Measurements from ENCODE around the gene FRMPD2.
"Not testable (repeated sequence)": the region's sequence is repeated elsewhere in the genome, so short reads cannot be mapped to it uniquely, and the experiment has no call there.

FRMPD2 gene

GRCh38 chr10:48205918-48206317 lies 68.6 kb downstream of the FRMPD2 start:
- H3K4me3 ChIP-seq (ENCODE audit: low read length): no peak overlapping the region
- no peak for TF ChIP-seq ZNF274 (IDR thresholded peaks at IDR 0.05; ENCODE audit: low read depth, low read length)

GRCh38 chr10:48199580-48200377 lies 74.7 kb downstream of the FRMPD2 start:
- no peak for TF ChIP-seq ZNF274 (IDR thresholded peaks at IDR 0.05; ENCODE audit: low read depth, low read length)
- H3K4me3 ChIP-seq (ENCODE audit: low read length): no peak overlapping the region

DNA sequence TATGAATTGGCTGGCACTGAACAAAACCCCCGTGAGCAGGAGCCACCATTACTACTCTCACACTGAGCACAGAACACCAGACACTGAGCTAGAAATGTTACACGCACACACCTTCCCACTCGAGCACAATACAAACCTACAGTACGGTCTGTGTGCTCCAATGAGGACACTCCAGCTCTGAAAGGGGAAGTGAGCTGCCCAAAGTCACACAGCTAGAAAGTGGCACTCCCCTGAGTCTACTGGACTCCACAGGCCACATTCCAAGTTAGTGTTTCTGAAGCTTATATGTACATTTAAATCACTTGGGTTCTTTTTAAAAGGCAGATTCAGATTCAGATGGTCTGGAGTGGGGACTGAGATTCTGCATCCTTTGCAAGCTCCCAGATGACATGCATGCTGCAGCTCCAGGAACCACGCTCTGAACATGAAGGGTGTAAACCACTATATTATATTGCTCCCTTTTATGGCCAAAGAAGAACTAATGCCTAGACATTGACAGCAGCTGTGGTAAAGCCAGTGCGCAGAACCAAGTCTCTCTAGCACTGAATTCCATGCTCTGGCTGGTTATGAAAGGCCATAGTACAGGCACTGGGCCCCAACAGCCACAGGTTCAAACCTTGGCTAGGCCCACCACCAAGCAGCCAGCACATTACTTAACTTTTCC lies 77.1 kb downstream of the FRMPD2 start:
- H3K4me3 ChIP-seq (ENCODE audit: low read length): no peak overlapping the region
- TF ChIP-seq ZNF274 (IDR thresholded peaks at IDR 0.05; ENCODE audit: low read depth, low read length): no peak

GRCh38 chr10:48195803-48196202 lies 78.7 kb downstream of the FRMPD2 start:
- TF ChIP-seq ZNF274 (IDR thresholded peaks at IDR 0.05; ENCODE audit: low read depth, low read length): no peak
- no peak overlapping the region for H3K4me3 ChIP-seq (ENCODE audit: low read length)

GRCh38 chr10:48194830-48195229 lies 79.7 kb downstream of the FRMPD2 start:
- TF ChIP-seq ZNF274 (IDR thresholded peaks at IDR 0.05; ENCODE audit: low read depth, low read length): no peak
- H3K4me3 ChIP-seq (ENCODE audit: low read length): no peak overlapping the region

DNA sequence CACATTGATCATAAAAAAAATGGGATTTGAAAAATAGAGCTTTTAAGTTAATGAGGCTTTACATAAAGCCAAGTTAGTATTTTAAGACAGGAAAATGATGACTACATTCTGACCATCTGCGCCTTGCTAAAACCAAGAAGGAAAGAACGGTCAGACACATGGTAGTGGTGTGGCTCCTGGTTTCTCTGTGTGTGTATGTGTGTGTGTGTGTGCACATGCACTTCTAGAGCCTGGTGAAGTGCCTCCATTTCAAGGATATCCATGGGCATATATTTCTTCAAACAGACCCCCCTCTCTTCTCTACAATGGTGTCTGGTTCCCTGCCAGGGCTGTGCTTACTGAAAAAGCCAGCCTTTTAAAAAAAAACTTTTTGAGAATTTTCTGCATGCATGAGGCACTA lies 80.9 kb downstream of the FRMPD2 start:
- TF ChIP-seq ZNF274 (IDR thresholded peaks at IDR 0.05; ENCODE audit: low read depth, low read length): no peak
- no peak overlapping the region for H3K4me3 ChIP-seq (ENCODE audit: low read length)

- no peak for TF ChIP-seq ZNF274 (IDR thresholded peaks at IDR 0.05; ENCODE audit: low read depth, low read length)
- no peak overlapping the region for H3K4me3 ChIP-seq (ENCODE audit: low read length)
Measured at GRCh38 chr10:48192881-48193450, 81.5 kb downstream of the FRMPD2 start.

DNA sequence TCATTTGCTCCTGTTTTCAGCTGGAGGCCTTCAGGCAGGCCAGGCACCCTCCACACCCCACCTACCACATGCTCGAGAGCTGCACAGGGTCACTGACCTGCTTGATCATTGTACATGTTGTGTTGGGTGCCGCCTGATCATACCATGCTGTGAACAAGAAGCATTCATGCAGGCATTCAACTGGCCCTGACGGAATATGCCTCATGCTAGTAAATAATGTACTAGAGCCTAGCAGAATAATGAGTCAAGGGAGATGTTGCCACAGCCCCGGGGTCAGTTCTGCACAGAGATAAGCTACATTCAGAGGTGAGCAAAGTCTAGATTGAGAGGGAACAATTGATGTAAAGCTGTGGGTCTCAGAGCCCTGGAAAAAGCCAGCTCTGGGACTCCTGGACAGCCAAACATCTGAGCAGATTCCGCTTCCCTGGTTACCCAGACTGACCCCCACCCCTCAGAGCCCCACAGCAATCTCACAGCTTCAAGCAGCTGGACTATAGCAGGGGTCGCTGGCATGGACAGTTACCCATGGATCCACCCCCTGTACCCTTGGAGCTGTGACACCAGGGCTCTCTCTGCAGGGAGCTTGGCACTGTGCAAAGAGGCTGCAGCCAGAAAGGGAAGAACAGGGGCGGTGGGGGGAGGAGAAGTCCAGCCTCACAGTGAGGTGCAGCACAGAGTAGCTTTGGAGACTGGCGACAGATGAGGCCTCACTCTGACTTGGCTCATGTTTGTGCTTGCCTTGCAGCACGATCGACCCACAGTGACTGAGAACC lies 86.6 kb downstream of the FRMPD2 start:
- no peak for TF ChIP-seq ZNF274 (IDR thresholded peaks at IDR 0.05; ENCODE audit: low read depth, low read length)
- H3K4me3 ChIP-seq (ENCODE audit: low read length): no peak overlapping the region

GRCh38 chr10:48187126-48187525 lies 87.4 kb downstream of the FRMPD2 start:
- no peak overlapping the region for H3K4me3 ChIP-seq (ENCODE audit: low read length)
- no peak for TF ChIP-seq ZNF274 (IDR thresholded peaks at IDR 0.05; ENCODE audit: low read depth, low read length)

DNA sequence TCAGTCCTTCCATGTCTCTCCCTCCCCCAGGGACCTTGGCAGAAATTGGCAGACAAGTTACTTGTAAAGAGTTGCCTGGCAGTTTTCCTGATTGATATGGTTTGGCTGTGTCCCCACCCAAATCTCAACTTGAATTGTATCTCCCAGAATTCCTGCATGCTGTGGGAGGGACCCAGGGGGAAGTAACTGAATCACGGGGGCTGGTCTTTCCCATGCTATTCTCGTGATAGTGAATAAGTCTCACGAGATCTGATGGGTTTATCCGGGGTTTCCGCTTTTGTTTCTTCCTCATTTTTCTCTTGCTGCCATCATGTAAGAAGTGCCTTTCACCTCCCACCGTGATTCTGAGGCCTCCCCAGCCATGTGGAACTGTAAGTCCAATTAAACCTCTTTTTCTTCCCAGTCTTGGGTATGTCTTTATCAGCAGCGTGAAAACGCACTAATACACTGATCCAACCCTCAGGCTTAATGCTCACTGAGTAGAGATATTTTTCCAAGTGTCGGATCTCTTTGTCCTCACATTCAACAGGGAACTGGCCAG lies 88.2 kb downstream of the FRMPD2 start:
- not testable (repeated sequence) for H3K4me3 ChIP-seq (ENCODE audit: low read length)

DNA sequence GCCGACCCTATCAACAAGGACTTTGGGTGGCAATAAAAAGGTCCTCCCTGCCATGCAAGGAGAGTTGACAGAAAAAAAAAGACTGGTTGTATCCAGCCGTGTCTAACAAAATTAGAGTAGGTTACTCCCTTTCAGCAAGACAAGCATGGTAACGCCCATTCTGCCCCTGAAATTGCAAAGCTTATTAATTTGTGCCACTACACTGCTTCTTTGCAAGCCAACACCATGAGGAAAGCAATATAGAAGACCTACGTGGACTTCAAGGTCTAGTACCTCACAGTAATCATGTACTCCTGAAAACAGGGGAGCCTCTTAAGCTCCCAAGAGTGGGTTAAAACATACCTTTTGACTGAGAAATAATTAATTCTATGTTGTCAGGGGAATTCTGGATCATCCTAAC lies 90.3 kb downstream of the FRMPD2 start:
- no peak for TF ChIP-seq ZNF274 (IDR thresholded peaks at IDR 0.05; ENCODE audit: low read depth, low read length)
- no peak overlapping the region for H3K4me3 ChIP-seq (ENCODE audit: low read length)

DNA sequence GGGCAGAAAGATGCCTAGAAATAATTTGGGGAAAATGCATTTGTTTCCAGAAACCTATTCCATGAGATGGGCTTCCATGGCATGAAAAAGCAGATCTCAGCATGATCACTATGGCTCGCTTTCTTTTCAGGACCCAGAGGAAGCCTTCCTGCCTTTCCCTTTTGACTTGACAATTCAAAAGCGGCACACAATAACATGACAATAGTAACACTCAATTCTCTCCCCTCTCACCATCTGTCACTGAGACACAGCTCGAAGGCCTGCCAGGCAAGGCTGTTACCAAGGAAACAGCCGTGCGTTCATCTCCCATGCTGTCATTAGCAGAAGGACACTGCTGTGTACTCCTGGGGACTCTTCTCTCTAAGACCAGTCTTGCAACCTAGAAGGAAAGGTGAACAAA lies 101.8 kb downstream of the FRMPD2 start:
- not testable (repeated sequence) for H3K4me3 ChIP-seq (ENCODE audit: low read length)

DNA sequence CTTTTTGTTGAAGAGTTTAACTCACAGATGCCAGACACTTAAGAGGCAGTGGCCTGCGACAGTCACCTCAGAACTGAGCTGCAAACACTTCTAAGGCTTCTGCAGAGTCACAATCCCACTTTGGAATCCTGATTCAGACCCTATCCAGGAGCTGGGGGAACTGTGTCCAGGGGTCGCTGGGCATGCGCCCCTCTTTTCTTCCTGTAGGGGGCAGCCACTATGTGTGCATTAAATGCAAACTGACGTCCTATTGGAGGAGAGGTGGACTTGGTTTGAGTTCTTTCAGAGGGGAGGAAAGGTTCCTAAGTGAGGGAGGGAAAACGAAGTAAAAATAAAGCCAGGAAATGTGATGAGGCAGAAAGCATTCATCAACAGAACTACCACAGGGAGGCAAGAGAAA lies 113.8 kb downstream of the FRMPD2 start:
- H3K4me3 ChIP-seq (ENCODE audit: low read length): not testable (repeated sequence)

GRCh38 chr10:48160163-48160562 lies 114.3 kb downstream of the FRMPD2 start:
- not testable (repeated sequence) for H3K4me3 ChIP-seq (ENCODE audit: low read length)

GRCh38 chr10:48154211-48155140 lies 120.0 kb downstream of the FRMPD2 start:
- H3K4me3 ChIP-seq (ENCODE audit: low read length): not testable (repeated sequence)

GRCh38 chr10:48147643-48148042 lies 126.9 kb downstream of the FRMPD2 start:
- not testable (repeated sequence) for H3K4me3 ChIP-seq (ENCODE audit: low read length)

- H3K4me3 ChIP-seq (ENCODE audit: low read length): not testable (repeated sequence)
Measured at GRCh38 chr10:48143721-48144642, 130.5 kb downstream of the FRMPD2 start.

GRCh38 chr10:48140949-48141348 lies 133.5 kb downstream of the FRMPD2 start:
- not testable (repeated sequence) for H3K4me3 ChIP-seq (ENCODE audit: low read length)

Measured in GM08714 (cell line).